GM19372 (cell line): ENCODE results near the gene MEGF6.

Source experiments
- ATAC-seq: cut with Tn5 transposase; IDR thresholded peaks from one replicate; pipeline ENCODE4 v1.9.1; 2021; ENCODE audit warnings: mild to moderate bottlenecking, low read depth, moderate library complexity; ENCODE audit not compliant: unreplicated experiment

Gene MEGF6, protein sequence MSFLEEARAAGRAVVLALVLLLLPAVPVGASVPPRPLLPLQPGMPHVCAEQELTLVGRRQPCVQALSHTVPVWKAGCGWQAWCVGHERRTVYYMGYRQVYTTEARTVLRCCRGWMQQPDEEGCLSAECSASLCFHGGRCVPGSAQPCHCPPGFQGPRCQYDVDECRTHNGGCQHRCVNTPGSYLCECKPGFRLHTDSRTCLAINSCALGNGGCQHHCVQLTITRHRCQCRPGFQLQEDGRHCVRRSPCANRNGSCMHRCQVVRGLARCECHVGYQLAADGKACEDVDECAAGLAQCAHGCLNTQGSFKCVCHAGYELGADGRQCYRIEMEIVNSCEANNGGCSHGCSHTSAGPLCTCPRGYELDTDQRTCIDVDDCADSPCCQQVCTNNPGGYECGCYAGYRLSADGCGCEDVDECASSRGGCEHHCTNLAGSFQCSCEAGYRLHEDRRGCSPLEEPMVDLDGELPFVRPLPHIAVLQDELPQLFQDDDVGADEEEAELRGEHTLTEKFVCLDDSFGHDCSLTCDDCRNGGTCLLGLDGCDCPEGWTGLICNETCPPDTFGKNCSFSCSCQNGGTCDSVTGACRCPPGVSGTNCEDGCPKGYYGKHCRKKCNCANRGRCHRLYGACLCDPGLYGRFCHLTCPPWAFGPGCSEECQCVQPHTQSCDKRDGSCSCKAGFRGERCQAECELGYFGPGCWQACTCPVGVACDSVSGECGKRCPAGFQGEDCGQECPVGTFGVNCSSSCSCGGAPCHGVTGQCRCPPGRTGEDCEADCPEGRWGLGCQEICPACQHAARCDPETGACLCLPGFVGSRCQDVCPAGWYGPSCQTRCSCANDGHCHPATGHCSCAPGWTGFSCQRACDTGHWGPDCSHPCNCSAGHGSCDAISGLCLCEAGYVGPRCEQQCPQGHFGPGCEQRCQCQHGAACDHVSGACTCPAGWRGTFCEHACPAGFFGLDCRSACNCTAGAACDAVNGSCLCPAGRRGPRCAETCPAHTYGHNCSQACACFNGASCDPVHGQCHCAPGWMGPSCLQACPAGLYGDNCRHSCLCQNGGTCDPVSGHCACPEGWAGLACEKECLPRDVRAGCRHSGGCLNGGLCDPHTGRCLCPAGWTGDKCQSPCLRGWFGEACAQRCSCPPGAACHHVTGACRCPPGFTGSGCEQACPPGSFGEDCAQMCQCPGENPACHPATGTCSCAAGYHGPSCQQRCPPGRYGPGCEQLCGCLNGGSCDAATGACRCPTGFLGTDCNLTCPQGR (N-terminal part only)

DNA sequence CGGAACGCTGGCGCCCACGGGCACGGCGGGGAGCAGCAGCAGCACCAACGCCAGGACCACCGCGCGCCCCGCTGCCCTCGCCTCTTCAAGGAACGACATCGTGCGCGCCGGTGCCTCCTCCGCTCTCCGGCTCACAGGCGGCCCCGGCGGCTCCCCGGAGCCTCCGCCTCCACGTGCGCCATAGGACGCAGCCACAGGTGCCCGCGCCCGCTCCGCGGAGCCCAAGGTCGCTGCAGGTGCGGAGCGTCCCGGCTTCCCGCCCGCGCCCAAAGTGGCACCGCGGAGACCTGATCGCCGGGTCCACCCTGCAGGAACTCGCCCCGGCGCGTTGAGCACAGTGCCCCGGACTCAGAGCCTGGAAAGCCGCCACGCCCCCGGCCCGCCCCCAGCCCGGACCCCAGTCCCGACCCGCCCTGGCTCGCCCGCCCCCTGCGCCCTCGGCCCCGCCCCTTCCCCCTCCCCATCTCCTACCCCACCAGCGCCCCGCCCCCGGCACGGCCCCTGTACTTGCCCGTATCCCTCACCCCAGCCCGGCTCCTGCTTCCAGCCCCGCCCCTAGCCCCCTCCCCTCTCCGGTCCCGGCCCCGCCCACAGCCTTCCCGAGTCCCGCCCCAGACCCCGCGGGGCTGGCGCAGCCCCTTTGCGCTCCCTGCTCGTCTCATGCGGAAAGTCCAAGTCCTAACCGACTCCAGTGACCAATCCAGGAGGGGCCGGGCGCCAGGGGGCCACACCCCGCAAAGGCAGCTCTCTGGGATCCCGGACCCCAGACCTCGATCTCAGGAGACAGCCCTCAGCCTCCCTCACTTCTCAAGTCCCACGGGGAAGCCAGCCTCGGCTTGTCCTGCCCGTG, at the start of gene MEGF6:
TSS of gene MEGF6 (minus strand) at position 339 of the 850 bp plus-strand sequence. CDS start at position 99, 240 bp downstream.
- ATAC-seq = no peak

DNA sequence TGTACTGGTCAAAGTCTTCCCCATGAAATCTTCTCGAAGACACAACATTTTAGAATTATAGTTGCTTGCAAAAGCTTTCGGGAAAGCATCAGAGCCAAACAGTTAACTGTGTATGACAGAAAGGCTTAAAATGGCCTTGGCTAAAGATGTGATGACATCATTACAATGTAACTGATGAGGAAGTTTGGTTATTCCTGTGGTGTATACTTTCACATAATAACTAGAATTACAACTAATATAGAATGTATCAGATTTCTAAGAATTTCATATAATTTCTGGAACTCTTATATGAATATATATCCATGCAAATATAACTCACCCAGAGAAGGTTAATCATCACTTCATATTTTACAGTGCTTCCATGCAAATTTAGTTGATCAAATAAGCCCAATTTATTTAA, 49.4 kb upstream of the MEGF6 start:
- ATAC-seq = no peak

DNA sequence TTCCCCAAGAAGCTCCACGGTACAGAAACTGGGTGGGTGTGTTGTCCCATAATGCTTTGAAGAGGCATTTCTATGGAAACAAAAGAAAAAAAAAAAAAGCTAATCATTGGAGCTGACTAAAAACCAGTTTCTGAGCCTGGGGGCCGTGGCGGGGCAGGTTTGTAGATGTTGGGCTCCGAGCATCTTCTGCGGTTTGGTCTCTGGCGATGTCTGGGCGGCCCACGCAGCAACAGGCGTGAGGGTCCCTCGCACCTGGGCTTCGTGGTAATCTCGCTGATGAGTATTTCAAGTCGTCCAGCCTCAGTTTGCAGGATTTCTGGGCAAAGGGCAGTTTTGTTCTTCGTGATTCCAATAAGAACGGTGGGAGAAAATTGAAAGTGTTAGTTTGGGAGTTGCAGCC, 47.8 kb upstream of the MEGF6 start:
- ATAC-seq = no peak

DNA sequence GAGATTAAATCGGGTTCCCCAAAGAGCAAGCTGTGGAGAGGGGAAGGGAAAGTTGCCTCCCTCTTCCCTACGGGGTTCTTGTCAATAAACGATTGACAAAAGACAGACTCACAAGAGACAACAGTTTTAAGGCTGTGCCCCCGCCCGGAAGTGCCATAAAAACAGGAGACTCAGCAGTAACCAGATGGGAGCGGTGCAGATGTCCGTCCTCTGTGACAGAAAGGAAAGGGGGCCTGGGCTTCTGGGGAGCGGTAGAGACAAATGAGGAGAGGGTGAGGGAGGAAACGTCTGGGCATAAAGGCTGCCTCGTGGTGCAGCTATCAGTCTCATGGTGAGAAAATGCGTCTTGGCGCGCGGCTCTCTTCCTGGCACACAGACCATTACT, 46.9 kb upstream of the MEGF6 start:
- no peak for ATAC-seq

DNA sequence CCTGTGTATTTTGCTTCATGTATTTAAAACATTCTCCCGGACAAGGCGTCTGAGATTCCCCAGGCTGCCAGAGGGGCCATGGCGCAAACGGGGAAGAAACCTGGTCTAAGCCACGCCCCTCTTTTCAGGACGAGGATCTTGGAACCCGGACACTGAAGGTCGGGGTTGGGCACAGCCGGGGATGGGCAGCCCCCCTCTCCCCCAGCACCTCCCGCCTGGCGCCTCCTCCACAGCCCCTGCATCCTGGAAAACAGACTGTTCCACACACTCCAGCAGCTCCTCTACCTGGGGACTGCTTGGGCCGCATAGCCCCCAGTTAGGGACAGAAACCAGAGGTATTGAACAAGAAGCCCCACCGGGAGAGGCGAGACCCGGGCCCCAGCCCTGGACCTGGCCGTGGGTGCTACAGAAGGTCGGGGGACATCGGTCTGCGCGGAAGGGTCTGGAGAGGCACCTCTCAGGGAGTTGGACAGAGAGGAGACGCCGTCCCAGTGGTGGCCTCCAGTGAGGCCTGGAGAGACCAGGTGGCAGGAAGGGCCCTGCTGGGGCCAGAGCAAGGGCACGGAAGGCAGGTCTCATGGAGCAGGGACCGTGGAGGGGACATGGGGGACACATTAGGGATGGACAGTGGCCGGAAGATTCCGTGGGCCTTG, 46.4 kb upstream of the MEGF6 start:
- ATAC-seq = no peak

DNA sequence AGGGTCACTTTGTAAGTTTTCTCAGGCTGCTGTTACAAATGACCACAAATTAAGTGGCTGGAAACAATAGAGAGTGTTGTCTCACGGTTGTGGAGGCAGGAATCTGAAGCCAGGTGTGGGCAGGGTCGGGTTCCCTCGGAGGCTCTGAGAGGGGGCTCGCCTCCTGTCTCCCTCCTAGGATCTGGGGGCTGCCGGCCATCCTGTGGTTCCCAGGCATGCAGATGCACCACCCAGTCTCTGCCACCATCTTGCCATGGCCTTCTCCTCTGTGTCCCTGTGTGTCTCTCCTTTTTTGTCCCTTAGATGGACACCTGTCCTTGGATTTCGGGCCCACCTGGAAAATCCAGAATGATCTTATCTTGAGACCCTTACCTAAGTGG, 45.8 kb upstream of the MEGF6 start:
- no peak for ATAC-seq

DNA sequence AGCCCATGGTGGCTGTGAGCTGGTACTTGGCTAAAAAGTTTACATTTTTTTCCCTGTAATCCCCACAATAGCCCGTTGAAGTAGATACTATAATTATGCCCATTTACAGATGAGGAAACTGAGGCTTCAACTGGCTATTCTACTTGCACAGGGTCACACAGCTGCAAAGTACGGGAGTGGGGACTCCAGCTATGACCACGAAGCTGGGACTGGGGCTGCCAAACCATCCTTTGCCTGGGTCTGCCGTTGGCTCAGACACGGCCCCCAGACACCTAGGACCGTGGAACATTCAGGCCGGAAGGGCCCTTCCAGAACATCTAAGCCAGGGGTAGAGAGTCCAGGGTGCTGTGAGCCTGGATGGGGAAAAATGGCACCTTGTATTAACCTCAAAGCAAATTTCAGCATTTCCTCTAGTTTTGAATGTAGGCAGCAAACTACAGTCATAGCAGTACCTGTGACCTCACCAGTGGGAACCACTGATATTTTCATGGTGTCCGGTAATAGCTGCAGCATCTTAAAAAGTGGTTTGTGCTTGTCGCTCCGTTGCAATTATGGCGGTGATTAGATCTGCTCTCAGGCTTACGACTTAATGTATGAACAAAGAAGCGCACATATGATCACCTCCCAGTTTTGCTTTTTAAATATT, 45.3 kb upstream of the MEGF6 start:
- peak; percentile 41 for ATAC-seq

DNA sequence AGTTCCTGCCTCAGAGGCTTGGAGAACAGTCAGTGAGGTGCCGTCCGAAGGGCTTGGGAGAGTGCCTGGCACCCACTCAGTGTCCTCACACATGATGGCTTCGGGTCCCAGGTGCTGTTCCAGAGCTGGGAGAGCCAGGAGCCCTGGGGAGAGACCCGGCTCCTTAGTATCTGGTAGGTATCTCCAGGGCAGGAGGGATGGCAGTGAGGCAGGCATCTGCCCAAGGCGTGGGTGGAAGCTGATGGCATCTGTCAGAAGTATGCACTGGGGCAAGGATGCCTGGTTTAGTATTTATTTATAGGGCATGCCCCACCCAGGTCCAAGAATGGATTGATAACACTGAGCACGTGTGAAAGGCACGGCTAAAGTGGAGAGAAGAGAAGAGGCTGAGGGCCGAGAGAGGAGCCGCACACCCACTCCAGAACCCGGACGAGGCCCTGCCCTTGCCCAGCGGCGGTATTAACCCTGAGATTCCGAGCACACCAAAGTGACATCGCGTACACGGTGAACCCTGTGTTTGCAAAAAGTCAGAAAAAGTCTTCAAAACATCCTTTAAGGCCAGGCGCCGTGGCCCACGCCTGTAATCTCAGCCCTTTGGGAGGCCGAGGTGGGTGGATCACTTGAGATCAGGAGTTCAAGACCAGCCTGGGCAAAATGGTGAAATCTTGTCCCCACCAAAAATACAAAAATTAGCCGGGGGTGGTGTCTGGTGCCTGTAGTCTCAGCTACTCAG, 43.4 kb upstream of the MEGF6 start:
- ATAC-seq = no peak

DNA sequence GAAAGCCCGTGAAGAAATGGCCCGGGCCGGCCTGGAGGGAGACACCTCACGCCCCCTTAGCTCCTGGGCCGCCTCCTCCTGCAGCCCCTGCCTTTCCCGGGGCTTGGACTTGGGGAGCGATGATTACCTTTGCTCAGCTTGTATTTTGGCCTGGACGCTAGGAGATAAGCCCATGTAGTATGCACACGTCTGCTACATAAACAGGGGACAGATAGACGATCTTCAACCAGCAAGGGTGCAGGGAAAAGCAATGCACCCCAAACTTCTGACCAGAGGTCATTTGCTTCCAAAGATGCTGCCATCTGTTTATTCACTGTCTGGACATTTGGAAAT, 41.9 kb upstream of the MEGF6 start:
- ATAC-seq = no peak

DNA sequence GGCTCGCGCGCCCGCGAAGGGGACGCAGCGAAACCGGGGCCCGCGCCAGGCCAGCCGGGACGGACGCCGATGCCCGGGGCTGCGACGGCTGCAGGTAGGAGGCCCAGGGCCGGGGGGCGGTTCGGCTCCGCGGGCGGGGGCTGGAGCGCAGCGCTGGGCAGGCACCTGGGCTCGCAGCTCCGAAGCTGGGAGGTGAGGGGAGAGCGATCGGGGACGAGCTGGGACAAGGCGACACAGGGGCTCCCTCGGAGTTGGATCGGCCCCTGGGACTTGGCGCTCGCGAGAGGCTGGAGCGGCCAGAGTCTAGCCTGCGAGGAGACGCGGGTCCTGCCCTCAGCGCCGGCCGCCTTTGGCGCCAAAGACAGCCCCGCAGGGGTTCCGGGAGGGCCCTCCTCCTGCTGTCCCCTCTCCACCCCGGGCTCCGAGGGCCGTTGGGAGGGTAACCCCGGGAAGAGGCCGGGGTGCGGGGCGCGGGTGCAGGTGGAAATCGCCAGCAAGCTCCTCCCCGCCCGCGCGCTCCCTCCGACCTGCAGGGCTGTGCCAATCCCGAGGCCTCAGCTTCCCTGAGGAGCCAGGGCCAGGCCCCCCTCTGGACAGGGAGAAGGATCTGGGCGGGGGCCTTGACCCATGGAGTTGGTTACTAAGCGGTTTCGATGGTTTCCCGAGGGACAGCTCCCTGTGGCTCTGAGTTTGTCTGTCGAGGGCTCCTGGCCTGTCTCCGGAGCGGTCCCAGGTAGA, 41.4 kb upstream of the MEGF6 start:
- ATAC-seq = no peak

DNA sequence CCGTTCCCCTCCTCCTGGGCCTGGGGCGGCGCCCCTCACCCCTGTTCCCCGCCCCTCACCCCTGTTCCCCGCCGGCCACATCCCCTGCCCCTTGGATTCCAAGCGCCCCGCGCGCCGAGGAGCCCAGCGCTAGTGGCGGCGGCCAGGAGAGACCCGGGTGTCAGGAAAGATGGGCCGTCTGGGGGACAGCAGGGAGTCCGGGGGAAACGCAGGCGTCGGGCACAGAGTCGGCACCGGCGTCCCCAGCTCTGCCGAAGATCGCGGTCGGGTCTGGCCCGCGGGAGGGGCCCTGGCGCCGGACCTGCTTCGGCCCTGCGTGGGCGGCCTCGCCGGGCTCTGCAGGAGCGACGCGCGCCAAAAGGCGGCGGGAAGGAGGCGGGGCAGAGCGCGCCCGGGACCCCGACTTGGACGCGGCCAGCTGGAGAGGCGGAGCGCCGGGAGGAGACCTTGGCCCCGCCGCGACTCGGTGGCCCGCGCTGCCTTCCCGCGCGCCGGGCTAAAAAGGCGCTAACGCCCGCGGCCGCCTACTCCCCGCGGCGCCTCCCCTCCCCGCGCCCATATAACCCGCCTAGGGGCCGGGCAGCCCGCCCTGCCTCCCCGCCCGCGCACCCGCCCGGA, 40.7 kb upstream of the MEGF6 start, which contains the start of gene TP73:
TSS of gene TP73 (plus strand) at position 587 of the 618 bp plus-strand sequence. CDS start 29,850 bp downstream, outside the sequence.
- peak; percentile 33 for ATAC-seq

DNA sequence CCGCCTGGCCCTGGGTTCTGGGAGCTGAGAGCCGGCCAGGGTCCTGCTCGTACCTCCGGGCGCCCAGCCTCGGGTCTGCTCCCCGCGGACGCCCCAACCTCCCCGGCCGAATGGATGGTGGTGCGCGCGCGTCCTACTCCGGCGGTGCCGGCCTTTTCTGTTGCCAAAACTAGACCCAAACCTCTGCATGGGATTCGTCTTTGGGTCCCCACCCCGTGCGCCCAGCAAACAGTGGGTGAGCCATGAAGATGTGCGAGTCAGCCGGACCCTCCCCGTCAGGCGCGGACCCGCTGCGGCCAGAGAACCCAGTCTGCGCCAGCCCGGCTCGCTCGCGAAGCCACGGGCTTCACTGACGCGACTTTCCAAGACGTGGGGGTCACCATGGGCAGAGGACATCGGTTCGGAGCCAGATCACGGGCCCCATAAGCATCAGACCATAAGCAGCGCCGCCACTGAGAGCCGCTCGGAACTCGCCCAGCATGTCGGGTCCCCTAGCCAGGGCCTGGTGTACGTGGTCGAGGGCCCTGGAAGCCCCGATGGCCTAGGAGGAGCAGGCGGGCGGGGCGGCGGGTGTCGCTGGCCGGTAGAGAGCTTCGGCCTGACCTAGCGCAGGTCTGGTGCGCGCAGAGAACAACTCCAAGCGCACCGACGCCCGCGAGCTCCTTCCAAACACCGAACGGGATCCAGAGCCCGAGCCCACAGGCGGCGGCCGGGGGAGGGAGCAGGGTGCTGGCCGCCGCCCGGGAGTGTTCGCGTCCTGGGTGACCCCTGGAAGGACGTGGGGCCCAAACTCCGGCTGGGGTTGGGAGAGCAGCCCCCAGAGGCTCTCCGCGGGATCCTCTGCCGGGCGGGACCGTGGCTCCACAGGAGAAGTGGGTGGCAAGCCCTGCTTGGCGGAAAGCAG, 40.0 kb upstream of the MEGF6 start:
- ATAC-seq = no peak

DNA sequence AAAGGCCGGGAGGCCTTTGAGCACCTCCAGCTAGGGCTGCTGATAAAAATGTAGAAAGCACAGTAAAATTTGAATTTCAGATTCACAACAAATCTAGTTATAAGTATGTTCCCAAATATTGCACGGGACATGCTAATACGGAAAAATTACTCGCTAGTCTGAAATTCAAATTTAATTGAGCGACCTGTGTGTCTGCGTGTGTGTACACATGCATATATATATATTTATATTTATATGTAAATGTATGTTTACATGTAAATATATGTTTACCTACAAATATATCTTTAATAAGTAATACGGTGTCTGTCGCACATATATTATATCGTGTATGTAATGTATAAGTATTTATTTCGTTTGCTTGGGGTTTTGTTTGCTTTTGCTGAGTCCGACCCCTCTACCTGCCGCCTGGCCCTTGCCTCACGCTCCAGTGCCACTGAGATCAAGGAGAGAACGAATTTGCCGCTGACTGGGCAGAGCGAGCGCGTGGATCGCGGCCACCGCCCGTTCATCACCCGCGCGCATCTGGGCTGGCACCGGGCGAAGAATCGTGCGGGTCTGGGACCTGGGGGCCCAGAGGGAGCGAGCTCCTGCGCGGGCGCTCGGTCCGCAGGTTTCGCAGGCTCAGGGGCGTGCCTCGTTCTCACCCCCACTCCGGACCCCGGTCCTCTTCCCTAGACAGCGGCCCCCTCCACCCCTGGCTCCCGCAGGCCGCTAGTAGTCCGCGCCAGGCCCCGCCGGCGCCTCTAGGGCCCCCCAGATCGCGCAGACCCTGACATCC, 39.1 kb upstream of the MEGF6 start:
- ATAC-seq = no peak

DNA sequence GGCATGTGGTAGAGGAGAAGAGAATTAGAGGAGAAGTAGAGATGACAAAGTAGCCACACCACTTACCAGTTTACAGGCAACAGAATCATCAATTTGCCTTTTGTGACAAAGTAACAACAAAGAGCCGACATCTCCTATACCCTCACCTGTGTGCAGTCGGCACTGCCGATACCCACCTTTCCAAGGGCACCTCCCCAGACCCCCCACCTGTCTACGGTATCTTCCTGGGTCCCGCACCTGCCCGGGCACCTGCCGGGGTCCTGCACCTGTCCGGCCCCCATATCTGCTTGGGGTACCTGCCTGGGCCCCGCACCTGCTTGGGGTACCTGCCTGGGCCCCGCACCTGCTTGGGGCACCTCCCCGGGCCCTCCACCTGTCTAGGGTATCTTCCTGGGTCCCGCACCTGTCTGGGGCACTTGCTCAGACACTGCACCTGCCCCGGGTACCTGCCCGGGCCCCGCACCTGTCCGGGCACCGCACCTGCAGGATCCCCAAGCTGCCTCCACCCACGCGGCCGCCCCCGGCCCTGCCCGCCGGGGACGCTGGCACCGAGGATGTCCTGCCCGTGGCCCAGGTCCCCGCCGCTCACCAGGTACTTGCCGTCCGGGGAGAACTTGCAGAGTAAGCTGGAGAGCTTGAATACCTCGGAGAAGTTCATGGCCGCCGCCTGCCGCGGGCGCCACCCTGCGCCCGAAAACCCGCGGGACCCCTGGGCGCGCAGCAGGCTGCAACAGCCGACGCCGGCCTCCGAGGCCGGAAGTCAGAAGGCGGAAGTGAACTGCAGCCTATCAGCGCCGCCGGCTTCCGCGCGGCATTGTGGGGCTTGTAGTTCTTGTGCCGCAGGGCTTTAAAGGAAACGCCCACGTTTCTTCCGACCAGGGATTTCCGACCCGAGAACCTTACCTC, 38.3 kb upstream of the MEGF6 start, which contains the start of gene WRAP73:
TSS of gene WRAP73 (minus strand) at position 762 of the 906 bp plus-strand sequence. CDS start at position 658, 104 bp downstream.
- peak; percentile 79 for ATAC-seq
